Uterus (tissue), 2 donors: ENCODE measurements around the gene ALOX12B.

ENCODE experiments used
- POLR2A ChIP-seq, 2 donors: fragments of 450-650 bp; IDR thresholded peaks; one replicate each; pipeline ENCODE4 v1.6.1; 2016; ENCODE audit warnings: antibody characterized with exemption in 2 of 2, mild to moderate bottlenecking in 1 of 2, moderate library complexity in 1 of 2
- TF ChIP-seq, protein P1 (sequence below), 4 experiments: fragments of 200-600 bp in 2 of 4; fragments of 450-650 bp in 2 of 4; sonication (generic) in 2 of 4; IDR thresholded peaks; one replicate each; pipeline ENCODE4 v1.5.1; 2016 to 2019; ENCODE audit warnings: antibody characterized with exemption in 4 of 4, mild to moderate bottlenecking in 2 of 4, moderate library complexity in 1 of 4

DNA sequence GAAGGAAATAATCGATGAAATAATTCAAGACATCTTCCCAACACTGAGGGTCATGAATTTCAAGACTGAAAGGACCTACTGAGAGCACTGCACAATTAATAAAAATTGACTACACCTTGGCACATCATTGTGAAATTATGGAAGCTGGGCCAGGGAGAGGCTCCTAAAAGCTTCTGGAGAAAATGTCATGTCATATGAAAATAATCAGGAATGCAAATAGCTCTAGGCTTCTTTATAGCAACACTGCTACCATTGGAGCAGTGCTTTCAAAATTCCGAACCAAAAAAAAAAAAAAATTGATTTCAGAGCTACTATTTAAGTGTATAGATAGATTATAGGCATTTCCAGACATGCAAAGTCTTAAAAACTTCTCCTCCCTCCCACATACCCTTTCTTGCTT is 55.1 kb downstream of the ALOX12B start:
- TF ChIP-seq, protein P1, sequence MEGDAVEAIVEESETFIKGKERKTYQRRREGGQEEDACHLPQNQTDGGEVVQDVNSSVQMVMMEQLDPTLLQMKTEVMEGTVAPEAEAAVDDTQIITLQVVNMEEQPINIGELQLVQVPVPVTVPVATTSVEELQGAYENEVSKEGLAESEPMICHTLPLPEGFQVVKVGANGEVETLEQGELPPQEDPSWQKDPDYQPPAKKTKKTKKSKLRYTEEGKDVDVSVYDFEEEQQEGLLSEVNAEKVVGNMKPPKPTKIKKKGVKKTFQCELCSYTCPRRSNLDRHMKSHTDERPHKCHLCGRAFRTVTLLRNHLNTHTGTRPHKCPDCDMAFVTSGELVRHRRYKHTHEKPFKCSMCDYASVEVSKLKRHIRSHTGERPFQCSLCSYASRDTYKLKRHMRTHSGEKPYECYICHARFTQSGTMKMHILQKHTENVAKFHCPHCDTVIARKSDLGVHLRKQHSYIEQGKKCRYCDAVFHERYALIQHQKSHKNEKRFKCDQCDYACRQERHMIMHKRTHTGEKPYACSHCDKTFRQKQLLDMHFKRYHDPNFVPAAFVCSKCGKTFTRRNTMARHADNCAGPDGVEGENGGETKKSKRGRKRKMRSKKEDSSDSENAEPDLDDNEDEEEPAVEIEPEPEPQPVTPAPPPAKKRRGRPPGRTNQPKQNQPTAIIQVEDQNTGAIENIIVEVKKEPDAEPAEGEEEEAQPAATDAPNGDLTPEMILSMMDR (IDR thresholded peaks at IDR 0.05): no peak
- no peak for TF ChIP-seq POLR2A (IDR thresholded peaks at IDR 0.05)
